ENCODE results near the gene AGO3. TPM values are rescaled to one million over a fixed set of nuclear protein-coding genes. Genes with fewer than 3 reads are reported as not detected.

AGO3 gene
- total and polyA plus RNA-seq, 2 experiments from 2014 or later: 19.2 to 27.3 TPM

- no peaks in the 10 kb centered on the region for H3K27me3 ChIP-seq (ENCODE audit: insufficient read depth)
- H3K9me2 ChIP-seq (ENCODE audit: insufficient read depth): no peaks in the 10 kb centered on the region
- H3K4me1 Mint-ChIP-seq: no peaks in the 10 kb centered on the region
- H3K27ac ChIP-seq (ENCODE audit: low read depth): no peak overlapping the region
- H3K4me3 ChIP-seq: no peak overlapping the region
- no peak overlapping the region for H2AFZ ChIP-seq
- DNase-seq (ENCODE audit: low spot score) (no peak), ATAC-seq (no peak)
- H3K36me3 Mint-ChIP-seq (ENCODE audit: low read depth): peaks cover 21% of the 10 kb centered on the region
- TF ChIP-seq POLR2AphosphoS5 (IDR thresholded peaks at IDR 0.05; ENCODE audit: low read depth): no peak
- no peak for TF ChIP-seq NANOG (IDR thresholded peaks at IDR 0.05; ENCODE audit: borderline replicate concordance)
- TF ChIP-seq, protein P1, sequence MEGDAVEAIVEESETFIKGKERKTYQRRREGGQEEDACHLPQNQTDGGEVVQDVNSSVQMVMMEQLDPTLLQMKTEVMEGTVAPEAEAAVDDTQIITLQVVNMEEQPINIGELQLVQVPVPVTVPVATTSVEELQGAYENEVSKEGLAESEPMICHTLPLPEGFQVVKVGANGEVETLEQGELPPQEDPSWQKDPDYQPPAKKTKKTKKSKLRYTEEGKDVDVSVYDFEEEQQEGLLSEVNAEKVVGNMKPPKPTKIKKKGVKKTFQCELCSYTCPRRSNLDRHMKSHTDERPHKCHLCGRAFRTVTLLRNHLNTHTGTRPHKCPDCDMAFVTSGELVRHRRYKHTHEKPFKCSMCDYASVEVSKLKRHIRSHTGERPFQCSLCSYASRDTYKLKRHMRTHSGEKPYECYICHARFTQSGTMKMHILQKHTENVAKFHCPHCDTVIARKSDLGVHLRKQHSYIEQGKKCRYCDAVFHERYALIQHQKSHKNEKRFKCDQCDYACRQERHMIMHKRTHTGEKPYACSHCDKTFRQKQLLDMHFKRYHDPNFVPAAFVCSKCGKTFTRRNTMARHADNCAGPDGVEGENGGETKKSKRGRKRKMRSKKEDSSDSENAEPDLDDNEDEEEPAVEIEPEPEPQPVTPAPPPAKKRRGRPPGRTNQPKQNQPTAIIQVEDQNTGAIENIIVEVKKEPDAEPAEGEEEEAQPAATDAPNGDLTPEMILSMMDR (conservative IDR thresholded peaks at IDR 0.05; ENCODE audit: low read depth in 2 of 2): no peak
- TF ChIP-seq STAT1 (IDR thresholded peaks at IDR 0.05; ENCODE audit: unreplicated experiment): no peak
- no peak for TF ChIP-seq ETS1 (IDR thresholded peaks at IDR 0.05)
- H4K20me1 ChIP-seq (replicated peaks; ENCODE audit: insufficient read depth): no peaks in the 10 kb centered on the region
- no peak overlapping the region for H3K27ac Mint-ChIP-seq
- H3K4me2 ChIP-seq: no peak overlapping the region
- no peaks in the 10 kb centered on the region for H3F3A ChIP-seq (replicated peaks; ENCODE audit: low read depth)
- peaks cover 9% of the 10 kb centered on the region; the same call in 1 of the 2 replicates for H3K36me3 ChIP-seq (ENCODE audit: insufficient read depth)
- no peaks in the 10 kb centered on the region for H3K4me1 ChIP-seq (ENCODE audit: insufficient read depth)
- peaks cover 5% of the 10 kb centered on the region; the same call in 2 of the 3 replicates for H3K9me3 Mint-ChIP-seq
- peaks cover 2% of the 10 kb centered on the region for H3K27me3 Mint-ChIP-seq (ENCODE audit: insufficient read depth, low read depth, poor library complexity)
- H3K4me3 Mint-ChIP-seq: no peak overlapping the region
- H3K79me2 ChIP-seq (replicated peaks; ENCODE audit: insufficient read depth): no peaks in the 10 kb centered on the region
Observed at GRCh38 chr1:36027766-36028165, 96.9 kb downstream of the AGO3 start.

GRCh38 chr1:36031441-36031840, 100.5 kb downstream of the AGO3 start:
- H3K27me3 ChIP-seq (ENCODE audit: insufficient read depth): no peaks in the 10 kb centered on the region
- no peaks in the 10 kb centered on the region for H3K79me2 ChIP-seq (replicated peaks; ENCODE audit: insufficient read depth)
- no peak overlapping the region for H3K4me3 ChIP-seq
- no peak overlapping the region for H3K27ac ChIP-seq (ENCODE audit: low read depth)
- peaks cover 5% of the 10 kb centered on the region; the same call in 2 of the 3 replicates for H3K9me3 Mint-ChIP-seq
- H3K4me1 Mint-ChIP-seq: no peaks in the 10 kb centered on the region
- H4K20me1 ChIP-seq (replicated peaks; ENCODE audit: insufficient read depth): no peaks in the 10 kb centered on the region
- no peak overlapping the region for H3K27ac Mint-ChIP-seq
- no peaks in the 10 kb centered on the region for H3K9me2 ChIP-seq (ENCODE audit: insufficient read depth)
- H3K36me3 Mint-ChIP-seq (ENCODE audit: low read depth): peaks cover 37% of the 10 kb centered on the region
- ATAC-seq: no peak
- H3K4me1 ChIP-seq (ENCODE audit: insufficient read depth): no peaks in the 10 kb centered on the region
- peaks cover 2% of the 10 kb centered on the region for H3K27me3 Mint-ChIP-seq (ENCODE audit: insufficient read depth, low read depth, poor library complexity)
- H3K36me3 ChIP-seq (ENCODE audit: insufficient read depth): peaks cover 9% of the 10 kb centered on the region; the same call in 1 of the 2 replicates
- H3K4me3 Mint-ChIP-seq: no peak overlapping the region
- no peaks in the 10 kb centered on the region for H3F3A ChIP-seq (replicated peaks; ENCODE audit: low read depth)
- DNase-seq (ENCODE audit: low spot score): no peak
- H3K4me2 ChIP-seq: no peak overlapping the region
- H2AFZ ChIP-seq: no peak overlapping the region
- no peak for TF ChIP-seq ZNF114 (CRISPR knock-in tag; IDR thresholded peaks at IDR 0.05)
- TF ChIP-seq ETS1 (IDR thresholded peaks at IDR 0.05): no peak
- TF ChIP-seq REST (IDR thresholded peaks at IDR 0.05; ENCODE audit: unreplicated experiment): no peak
- TF ChIP-seq, protein P2, sequence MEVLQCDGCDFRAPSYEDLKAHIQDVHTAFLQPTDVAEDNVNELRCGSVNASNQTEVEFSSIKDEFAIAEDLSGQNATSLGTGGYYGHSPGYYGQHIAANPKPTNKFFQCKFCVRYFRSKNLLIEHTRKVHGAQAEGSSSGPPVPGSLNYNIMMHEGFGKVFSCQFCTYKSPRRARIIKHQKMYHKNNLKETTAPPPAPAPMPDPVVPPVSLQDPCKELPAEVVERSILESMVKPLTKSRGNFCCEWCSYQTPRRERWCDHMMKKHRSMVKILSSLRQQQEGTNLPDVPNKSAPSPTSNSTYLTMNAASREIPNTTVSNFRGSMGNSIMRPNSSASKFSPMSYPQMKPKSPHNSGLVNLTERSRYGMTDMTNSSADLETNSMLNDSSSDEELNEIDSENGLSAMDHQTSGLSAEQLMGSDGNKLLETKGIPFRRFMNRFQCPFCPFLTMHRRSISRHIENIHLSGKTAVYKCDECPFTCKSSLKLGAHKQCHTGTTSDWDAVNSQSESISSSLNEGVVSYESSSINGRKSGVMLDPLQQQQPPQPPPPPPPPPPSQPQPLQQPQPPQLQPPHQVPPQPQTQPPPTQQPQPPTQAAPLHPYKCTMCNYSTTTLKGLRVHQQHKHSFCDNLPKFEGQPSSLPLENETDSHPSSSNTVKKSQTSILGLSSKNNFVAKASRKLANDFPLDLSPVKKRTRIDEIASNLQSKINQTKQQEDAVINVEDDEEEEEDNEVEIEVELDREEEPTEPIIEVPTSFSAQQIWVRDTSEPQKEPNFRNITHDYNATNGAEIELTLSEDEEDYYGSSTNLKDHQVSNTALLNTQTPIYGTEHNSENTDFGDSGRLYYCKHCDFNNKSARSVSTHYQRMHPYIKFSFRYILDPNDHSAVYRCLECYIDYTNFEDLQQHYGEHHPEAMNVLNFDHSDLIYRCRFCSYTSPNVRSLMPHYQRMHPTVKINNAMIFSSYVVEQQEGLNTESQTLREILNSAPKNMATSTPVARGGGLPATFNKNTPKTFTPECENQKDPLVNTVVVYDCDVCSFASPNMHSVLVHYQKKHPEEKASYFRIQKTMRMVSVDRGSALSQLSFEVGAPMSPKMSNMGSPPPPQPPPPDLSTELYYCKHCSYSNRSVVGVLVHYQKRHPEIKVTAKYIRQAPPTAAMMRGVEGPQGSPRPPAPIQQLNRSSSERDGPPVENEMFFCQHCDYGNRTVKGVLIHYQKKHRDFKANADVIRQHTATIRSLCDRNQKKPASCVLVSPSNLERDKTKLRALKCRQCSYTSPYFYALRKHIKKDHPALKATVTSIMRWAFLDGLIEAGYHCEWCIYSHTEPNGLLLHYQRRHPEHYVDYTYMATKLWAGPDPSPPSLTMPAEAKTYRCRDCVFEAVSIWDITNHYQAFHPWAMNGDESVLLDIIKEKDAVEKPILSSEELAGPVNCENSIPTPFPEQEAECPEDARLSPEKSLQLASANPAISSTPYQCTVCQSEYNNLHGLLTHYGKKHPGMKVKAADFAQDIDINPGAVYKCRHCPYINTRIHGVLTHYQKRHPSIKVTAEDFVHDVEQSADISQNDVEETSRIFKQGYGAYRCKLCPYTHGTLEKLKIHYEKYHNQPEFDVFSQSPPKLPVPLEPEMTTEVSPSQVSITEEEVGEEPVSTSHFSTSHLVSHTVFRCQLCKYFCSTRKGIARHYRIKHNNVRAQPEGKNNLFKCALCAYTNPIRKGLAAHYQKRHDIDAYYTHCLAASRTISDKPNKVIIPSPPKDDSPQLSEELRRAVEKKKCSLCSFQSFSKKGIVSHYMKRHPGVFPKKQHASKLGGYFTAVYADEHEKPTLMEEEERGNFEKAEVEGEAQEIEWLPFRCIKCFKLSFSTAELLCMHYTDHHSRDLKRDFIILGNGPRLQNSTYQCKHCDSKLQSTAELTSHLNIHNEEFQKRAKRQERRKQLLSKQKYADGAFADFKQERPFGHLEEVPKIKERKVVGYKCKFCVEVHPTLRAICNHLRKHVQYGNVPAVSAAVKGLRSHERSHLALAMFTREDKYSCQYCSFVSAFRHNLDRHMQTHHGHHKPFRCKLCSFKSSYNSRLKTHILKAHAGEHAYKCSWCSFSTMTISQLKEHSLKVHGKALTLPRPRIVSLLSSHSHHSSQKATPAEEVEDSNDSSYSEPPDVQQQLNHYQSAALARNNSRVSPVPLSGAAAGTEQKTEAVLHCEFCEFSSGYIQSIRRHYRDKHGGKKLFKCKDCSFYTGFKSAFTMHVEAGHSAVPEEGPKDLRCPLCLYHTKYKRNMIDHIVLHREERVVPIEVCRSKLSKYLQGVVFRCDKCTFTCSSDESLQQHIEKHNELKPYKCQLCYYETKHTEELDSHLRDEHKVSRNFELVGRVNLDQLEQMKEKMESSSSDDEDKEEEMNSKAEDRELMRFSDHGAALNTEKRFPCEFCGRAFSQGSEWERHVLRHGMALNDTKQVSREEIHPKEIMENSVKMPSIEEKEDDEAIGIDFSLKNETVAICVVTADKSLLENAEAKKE (CRISPR knock-in tag; IDR thresholded peaks at IDR 0.05): no peak
